B cell (primary cell): ENCODE data around the gene CAMK4.

ENCODE experiments used
- EZH2 ChIP-seq: IDR thresholded peaks from 2 replicates; pipeline ENCODE4 v1.6.1; 2012; ENCODE audit warnings: borderline replicate concordance, low read depth, mild to moderate bottlenecking, moderate library complexity, low read length; ENCODE audit not compliant: insufficient read depth, poor library complexity, severe bottlenecking
- TF ChIP-seq, protein P1 (sequence below): fragments of 200-600 bp; IDR thresholded peaks from one replicate; pipeline ENCODE4 v1.8.0; 2022; ENCODE audit warnings: antibody characterized with exemption, mild to moderate bottlenecking

DNA sequence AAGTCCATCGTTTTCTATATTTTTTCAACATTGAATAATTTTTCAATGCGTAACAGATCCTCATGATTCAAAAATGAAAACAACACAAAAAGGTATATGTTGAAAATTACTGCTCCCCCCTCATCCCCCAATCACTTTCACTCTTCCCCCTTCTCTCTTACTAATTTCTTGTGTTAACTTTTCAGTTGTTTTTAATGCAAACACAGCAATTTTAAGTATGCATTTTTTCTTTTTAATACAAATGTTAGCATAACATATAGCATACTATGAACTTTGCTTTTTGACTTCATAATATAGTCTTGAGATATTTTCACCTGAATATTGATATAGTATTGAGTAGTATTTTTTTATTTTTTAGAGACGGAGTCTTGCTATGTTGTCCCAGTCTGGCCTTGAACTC is 41.1 kb upstream of the CAMK4 start:
- TF ChIP-seq, protein P1, sequence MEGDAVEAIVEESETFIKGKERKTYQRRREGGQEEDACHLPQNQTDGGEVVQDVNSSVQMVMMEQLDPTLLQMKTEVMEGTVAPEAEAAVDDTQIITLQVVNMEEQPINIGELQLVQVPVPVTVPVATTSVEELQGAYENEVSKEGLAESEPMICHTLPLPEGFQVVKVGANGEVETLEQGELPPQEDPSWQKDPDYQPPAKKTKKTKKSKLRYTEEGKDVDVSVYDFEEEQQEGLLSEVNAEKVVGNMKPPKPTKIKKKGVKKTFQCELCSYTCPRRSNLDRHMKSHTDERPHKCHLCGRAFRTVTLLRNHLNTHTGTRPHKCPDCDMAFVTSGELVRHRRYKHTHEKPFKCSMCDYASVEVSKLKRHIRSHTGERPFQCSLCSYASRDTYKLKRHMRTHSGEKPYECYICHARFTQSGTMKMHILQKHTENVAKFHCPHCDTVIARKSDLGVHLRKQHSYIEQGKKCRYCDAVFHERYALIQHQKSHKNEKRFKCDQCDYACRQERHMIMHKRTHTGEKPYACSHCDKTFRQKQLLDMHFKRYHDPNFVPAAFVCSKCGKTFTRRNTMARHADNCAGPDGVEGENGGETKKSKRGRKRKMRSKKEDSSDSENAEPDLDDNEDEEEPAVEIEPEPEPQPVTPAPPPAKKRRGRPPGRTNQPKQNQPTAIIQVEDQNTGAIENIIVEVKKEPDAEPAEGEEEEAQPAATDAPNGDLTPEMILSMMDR, result no peak
- TF ChIP-seq EZH2, result no peak
